Thoracic aorta (tissue), 2 donors: ENCODE results near the gene XIST. TPM values are rescaled to one million over a fixed set of nuclear protein-coding genes. Genes with fewer than 3 reads are reported as not detected.

Experiments used
- ATAC-seq: fragments of 150-250 bp; one replicate; pipeline ENCODE4 v1.8.0; 2017; ENCODE audit warnings: low read depth; ENCODE audit not compliant: insufficient number of reproducible peaks, low FRiP score
- DNase-seq: peaks from one replicate; pipeline ENCODE4 v3.0.0-alpha.2; 2020; ENCODE audit warnings: low spot score
- H3K27ac ChIP-seq, 2 donors: fragments of 200-600 bp; sonication (generic); 1 replicate in 1 of 2; 2 replicates in 1 of 2; pipeline ENCODE4 v1.5.1; 2016; ENCODE audit warnings: mild to moderate bottlenecking in 2 of 2, moderate library complexity in 2 of 2
- H3K27me3 ChIP-seq: fragments of 200-600 bp; sonication (generic); replicated peaks from 2 replicates; pipeline ENCODE4 v1.6.0; 2016; ENCODE audit warnings: mild to moderate bottlenecking; ENCODE audit not compliant: insufficient read depth
- H3K36me3 ChIP-seq: fragments of 200-600 bp; sonication (generic); one replicate; pipeline ENCODE4 v1.5.1; 2016
- H3K4me1 ChIP-seq, 2 donors: fragments of 200-600 bp; sonication (generic); 1 replicate in 1 of 2; 2 replicates in 1 of 2; pipeline versions ENCODE4 v1.5.1 to v1.6.0; 2016; ENCODE audit warnings: low read depth in 2 of 2, mild to moderate bottlenecking in 1 of 2; ENCODE audit not compliant: control insufficient read depth in 1 of 2
- H3K4me3 ChIP-seq: fragments of 200-600 bp; sonication (generic); 2 replicates; pipeline ENCODE4 v1.5.1; 2016; ENCODE audit warnings: mild to moderate bottlenecking
- H3K9me3 ChIP-seq: fragments of 200-600 bp; sonication (generic); 2 replicates; pipeline ENCODE4 v1.5.1; 2016
- CTCF ChIP-seq: fragments of 200-600 bp; sonication (generic); IDR thresholded peaks from one replicate; pipeline ENCODE4 v1.5.1; 2019; ENCODE audit warnings: antibody characterized with exemption
- total RNA-seq, 2 donors: library from RNA; depleted of rRNA; stranded (reverse); fragments of >200 nt; gene quantifications; one replicate each; pipeline versions ENCODE4 v1.1.0 to v1.2.3, GENCODE V29; 2016

The XIST gene
- total RNA-seq, 2 donors from 2014 or later: 0.42 TPM; not detected in 1

- Histone ChIP-seq H3K4me3 (no peak overlapping the region), H3K27ac (no peak overlapping the region)
- no peak for DNase-seq
Measured at GRCh38 chrX:73785493-73785892, 67.0 kb downstream of the XIST start.

More at GRCh38 chrX:73785493-73785892, 67.0 kb downstream of the XIST start:
- ATAC-seq: no peak
- no peaks in the 10 kb centered on the region for H3K4me1 ChIP-seq
- H3K27me3 ChIP-seq: no peaks in the 10 kb centered on the region
- no peak for TF ChIP-seq CTCF
- H3K36me3 ChIP-seq: no peaks in the 10 kb centered on the region
- no peaks in the 10 kb centered on the region for H3K9me3 ChIP-seq
